GM18498 (cell line): ENCODE results near the gene TRAF3IP3.

Source experiments
- ATAC-seq: cut with Tn5 transposase; IDR thresholded peaks from one replicate; pipeline ENCODE4 v1.9.1; 2021; ENCODE audit warnings: mild to moderate bottlenecking, moderate library complexity; ENCODE audit not compliant: unreplicated experiment

Gene TRAF3IP3

DNA sequence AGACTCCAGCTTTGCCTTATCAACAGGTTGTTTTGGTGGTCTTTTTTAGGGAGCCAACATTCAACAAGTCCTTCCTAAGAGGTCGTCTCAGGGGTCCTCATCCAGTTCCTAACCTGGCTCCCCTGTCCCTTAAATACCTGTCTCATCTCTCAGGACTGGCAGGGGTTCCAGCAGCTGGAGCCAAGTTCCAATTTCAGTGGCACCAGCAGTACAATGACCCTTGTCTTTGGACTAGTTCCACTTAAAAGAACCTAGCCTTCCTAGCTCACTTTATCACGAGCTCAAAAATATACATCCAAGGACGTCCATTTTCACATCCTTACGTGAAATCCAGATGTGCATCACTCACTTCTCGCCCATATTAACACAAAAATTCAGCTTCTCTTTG is 18.7 kb upstream of the TRAF3IP3 start:
- ATAC-seq: no peak

DNA sequence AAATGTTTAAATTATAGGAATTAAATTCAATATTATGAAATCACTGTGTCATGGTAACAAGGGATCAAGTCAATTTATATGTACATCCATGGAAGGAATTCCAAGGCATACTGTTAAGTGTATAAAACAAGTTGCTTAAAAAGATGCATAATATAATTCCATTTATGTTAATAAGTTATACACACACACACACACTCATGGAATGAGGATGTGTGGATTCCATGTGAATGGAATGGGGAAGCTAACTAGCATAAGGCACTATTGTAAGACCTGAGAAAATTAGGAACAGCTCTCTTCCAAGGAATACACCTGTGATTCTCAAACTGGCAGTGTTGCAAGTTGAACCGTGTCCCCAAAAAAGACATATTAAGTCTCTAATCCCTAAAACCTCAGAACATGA is 17.6 kb upstream of the TRAF3IP3 start:
- no peak for ATAC-seq

DNA sequence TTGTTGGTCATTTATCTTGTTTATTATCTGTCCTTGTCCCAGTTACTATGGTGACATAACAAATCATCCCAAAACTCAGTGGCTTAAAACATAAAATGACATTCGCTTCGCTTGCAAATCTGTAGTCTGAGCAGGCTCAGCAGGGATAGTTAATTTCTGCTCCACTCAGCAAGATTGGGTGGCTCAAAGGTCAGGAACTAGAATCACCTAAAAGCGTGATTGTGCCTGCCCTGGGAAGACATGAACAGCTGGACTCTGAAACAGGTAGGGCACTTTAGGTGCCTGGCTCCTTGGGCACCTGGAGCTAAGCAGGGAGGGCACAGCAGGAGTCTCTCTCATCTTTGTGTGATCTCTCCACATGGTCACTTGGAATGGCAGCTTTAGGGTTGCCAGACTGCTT is 14.7 kb upstream of the TRAF3IP3 start:
- ATAC-seq: no peak

DNA sequence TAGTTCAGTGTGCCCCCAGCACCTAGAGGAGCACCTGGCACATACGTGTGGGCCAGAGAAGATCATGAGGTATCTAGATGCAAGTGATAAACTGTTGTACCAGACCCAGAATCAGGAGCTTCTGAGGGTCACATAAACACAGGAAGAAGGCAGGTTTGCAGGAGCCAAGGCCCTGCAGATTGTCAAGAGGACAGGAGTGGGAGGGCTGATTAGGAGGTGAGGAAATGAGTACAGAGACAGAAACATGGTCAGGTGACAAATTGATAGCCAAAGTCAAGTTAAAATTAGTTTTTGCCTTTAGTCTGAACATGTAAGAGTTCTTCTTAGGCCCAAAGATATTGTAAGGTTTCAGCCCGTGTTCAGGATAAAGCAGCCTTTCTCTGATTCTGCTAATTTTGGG is 14.0 kb upstream of the TRAF3IP3 start:
- ATAC-seq: no peak

DNA sequence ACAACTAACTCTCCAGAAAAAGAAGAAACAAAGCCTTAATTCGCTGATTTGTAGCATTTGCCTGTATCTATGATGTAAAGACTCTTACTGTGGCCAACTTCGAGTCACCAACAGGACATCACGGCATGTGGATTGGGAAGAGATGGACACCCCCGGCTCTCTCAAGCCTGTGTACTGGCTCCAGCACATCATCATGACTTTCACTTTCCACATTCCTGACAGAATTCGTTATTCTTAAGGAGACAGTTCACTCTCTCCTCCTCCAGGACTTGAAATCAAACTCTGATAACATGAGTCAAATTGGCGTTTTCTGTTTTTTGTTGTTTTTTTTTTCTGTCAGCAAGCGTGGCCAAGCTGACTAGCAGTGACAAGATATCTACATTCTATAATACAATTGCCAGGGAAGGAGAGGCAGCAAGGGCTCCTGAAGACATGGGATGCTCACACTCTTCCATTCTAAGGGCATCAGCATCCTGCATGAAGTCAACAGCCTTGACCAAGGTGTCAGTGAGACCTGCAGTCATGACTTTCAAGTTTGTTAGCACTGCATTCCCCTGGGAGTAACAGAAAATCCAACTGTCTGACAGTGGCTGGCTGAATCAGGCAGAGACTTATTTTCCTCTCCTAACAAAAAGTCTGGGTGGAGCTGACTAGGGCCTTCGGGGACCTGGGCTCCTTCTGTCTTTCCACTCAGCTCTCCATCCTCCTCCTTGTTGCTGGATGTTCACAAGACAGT is 13.3 kb upstream of the TRAF3IP3 start:
- no peak for ATAC-seq

DNA sequence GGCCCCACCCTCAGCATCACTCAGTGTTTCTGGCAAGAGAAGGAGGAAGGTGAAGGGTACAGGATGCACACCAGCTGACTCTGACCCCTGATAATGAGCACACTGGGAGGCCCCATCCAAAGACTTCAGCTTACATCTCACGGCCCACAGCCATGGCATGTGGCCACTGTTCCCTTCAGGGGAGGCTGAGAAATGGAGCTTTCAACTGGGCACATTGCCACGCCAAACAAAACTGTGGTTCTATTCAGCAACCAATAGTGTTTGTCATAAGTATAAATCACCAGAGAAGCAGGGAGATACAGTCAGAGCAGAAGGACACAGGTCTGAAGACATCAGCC is 12.7 kb upstream of the TRAF3IP3 start:
- ATAC-seq: no peak

DNA sequence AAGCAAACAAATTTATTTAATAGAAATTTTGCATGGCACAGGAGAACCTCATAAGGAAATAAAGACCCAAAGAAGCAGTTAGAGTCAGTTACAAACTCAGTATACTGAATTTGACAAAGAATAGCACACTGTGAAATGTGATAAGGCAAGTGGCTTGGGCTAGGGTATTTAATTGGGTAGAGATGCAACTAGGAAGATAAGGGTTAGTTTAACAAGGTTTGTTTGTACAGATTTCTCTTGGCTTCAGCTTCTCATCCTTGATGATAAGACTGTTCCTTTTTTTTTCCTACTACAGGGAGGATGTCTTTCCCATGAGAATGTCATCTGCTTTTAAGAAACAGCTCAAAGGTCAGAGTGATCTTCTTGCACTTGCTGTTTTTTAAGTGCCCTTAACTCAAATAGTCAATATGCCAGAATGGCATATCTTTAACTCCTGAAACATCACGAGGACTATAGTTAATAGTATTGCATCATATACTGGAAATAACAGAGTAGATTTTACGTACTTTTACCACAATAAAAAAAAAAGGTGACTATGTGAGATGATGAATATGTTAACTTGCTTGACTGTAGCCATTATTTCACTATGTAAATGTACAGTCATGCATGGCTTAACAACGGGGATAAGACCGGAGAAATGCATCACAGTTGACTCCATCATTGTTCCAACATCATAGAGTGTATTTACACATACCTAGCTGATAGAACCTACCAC is 9.2 kb upstream of the TRAF3IP3 start:
- no peak for ATAC-seq

DNA sequence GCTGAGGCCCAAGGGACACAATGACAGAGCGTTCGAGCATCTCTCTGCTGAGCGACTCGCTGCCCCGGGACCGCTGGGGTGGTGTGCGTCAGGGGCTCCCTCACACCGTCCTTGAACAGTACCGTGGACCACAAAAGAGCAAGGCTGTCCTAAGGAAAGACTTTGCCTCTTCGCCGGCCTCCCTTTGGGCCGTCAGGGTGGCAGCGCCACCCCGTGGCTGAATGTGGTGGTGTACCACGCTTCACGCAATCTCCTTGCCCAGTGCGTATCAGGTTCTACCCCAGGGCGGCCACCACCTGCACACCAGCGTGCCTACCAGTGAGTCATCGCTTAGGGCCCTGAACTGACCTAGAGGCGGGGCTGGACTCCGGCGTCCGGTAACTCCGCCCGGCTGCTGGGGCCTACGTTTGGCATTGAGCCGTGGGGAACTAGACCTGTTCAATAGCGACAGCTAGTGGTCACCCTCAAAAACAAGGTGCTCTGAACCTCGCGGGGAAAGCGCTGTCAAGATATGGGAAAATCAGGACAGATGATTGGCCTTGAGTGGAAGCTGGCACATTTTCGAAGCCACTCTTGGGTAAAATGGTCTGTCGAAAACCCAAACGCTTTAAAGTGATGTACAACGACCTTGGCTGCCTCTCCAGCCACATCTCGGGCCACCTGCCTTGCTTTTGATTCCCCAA is 8.1 kb upstream of the TRAF3IP3 start:
- peak; percentile 81 for ATAC-seq

DNA sequence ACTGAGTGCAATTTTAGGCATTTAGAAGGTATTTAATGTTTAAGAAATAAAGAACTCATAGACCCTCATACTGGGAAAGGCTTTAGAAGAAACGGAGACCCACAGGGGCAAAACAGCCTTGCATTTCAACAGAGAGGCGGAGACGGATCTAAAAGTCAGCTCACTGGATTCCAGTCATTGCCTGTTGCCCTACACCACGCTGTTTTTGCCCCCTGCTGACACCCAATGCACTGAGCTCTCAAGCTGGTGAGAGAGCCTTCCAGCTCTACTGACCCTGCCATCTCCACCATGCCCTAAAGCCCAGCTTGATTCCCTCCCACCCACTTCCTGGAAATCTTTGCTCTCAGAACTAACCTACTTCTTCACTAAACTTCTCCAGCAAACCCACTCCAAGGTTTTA is 7.2 kb upstream of the TRAF3IP3 start:
- no peak for ATAC-seq

DNA sequence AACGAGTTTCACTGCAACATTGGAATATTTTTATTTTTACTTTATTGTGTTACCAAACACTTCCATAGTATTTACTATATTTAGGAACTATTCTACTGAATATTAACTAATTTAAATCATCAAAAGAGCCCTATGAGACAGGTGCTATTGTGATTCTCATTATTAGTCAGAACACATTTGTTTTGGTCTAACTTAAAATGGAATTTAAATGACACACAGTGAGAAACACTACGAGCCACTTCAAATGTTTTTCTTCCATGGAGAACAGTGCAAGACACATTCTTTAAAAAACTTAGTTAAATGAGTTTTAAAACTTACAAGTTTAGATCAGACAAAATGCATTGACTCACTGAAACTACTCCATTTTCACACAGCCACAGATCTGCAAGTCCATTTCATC is 6.6 kb upstream of the TRAF3IP3 start:
- no peak for ATAC-seq

DNA sequence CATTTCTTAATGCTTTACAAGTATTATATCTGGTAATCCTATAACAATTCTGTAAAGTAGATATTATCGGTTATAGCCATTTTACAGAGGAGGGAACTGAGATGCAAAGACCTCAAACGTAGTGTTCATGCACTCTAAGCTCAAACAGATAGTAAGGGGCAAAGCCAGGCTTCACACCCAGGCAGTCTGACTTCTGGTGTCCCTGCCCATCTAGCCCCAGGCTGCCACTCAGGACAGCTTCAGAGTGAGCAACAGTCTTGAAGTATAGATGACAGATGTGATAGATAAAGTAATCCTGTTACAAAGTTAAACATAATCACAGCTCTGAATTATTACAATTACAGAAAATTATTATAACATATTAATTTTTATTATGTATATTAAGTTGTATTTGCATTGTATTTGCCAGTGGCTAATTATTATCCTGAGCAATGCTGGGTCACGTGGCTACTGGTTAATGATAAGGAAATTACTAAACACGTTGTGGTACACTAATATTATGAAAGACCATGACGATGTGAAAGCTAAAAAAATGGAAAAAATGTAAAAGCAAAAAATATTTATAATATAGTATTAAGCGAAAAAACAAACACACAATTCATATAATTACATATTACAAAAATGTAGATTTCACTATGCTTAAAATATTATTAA is 6.1 kb upstream of the TRAF3IP3 start:
- ATAC-seq: no peak

DNA sequence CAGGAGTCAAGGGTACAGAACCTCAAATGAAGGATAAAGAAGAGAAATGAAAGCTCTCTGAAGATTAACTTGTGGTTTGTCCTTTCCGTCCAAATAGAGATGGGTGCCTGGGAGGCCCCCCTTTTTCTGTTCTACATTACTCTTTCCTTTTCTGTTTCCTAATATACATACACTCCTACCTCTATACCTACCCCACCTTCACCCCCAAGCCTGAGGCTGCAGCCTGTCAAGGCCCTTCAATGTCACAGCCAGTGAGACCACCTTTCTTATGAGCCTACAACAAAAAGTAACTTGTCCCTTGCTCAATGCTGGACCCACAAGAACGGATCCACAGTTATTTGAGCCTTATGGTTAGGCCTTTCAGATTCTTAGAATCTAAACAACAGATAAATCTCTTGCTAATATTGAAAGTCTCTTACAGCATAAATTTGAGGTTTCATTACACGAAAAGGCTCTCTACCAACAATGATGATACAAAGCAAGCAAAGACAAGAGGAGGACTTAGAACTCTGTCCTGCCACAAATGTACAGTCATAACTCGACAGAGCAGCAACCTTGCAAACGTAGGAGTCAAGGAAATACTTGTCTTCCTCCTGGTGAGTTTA is 4.1 kb upstream of the TRAF3IP3 start:
- ATAC-seq: peak; percentile 45

DNA sequence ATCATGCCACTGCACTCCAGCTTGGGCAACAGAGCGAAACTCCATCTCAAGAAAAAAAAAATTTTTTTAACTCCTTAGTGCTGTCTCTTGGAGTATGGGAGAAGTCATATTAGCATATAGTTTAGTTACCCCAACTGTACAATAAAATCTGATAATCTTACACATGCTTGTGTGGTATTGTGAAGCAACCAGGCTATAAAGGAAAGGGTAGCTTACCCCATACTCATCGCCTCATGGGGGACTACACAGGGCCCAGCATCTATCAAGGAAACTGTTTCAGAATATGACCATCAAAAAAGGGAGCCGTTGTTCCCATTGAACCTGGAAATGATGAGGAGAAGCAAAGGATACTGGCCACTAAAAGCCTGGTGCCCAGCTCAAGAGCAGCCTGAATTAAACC is 3.0 kb upstream of the TRAF3IP3 start:
- ATAC-seq: no peak

DNA sequence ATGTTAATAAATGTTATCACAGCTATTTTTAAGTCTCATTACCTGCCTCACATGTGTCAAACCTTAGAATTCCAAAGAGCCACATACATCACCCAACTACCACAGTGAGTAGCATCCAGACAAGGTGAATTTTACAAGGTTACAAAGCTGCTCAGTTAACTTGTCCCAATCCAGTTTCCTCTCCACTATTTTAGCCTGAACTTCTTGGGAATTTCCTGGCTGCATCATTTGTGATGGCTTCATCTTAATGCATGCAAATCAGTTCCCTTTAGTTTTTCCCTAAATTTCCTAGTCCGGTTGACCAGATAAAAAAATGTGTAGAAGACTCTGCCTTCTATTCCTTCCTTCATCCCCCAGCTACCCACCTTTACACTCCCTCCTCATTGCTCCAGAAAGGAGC is 597 bp upstream of the TRAF3IP3 start:
- ATAC-seq: no peak

DNA sequence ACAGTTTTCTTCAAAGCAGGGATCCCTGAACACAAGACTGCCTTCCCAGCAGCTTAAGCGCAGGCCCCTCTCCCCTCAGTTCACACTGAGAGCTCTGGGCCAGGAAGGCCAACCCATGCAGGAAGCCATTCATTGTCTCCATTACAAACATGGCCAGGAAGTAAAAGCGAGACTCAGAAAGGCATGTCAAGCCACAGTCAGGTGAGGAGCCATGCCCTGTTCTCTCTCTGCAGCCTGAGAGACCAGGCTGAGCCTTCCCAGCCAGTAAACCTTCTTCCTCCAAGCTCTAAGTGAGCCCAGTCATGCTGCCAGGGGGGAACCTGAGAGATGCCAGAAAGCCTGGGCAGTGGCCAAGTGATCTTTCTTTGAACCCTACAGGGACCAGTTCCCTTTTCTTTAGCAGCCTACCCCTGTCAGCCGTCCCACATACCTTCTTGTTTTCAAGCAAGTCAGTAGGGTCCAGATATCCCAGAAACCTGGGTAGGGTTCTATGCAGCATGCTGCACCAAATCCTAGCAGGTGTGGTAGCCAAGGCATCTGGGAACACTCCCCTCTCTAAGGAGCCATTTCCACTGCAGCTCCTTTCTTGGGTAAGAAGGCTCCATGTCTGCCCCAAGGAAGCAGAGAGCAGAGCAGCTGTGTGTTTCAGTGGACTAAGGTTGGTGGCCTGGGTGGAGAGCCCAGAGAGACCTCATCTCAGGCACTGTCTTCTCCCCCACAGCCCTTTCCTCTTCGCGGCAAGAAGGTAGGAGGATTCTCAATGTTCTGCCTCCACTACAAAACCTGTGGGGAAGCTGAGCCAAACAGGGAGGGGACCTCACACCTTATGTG is 977 bp downstream of the TRAF3IP3 start:
- peak; percentile 44 for ATAC-seq

DNA sequence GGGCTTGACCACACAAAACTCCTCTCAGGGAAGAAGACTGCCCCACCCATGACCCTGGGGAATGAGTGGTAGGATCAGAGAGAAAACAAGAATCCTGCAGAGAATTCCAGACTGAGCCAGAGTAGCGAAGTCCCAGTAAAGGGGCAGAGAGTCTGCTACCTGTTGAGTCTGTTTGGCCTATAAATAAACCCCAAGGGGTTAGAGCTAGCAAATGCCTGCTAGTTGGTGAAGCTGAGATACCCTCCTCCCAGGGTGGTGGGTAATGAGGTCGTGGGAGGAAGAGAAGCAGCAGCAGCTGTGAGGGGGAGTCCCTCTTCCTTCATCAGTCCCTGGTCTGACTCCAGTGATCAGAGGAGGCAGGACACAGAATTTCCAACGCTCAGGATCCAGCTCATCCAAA is 2.5 kb downstream of the TRAF3IP3 start:
- no peak for ATAC-seq

DNA sequence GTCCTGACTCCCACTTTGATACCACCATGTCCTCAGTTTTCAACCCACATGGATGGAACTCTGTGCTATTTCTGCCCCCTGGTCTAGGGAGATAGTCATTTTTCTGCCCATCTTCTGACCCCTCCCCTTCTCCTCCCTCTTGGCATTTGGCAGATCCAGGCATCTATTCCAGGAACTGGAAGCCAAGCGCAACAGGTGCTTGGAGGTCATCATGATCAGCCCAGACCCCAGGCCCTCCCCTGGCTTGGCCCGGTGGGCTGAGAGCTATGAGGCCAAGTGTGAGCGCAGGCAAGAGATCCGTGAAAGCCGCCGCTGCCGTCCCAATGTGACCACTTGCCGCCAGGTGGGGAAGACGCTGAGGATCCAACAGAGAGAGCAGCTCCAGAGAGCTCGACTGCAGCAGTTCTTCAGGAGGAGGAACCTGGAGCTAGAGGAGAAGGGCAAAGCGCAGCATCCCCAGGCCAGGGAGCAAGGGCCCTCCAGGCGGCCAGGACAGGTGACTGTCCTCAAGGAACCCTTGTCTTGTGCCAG is 4.0 kb downstream of the TRAF3IP3 start:
- no peak for ATAC-seq

DNA sequence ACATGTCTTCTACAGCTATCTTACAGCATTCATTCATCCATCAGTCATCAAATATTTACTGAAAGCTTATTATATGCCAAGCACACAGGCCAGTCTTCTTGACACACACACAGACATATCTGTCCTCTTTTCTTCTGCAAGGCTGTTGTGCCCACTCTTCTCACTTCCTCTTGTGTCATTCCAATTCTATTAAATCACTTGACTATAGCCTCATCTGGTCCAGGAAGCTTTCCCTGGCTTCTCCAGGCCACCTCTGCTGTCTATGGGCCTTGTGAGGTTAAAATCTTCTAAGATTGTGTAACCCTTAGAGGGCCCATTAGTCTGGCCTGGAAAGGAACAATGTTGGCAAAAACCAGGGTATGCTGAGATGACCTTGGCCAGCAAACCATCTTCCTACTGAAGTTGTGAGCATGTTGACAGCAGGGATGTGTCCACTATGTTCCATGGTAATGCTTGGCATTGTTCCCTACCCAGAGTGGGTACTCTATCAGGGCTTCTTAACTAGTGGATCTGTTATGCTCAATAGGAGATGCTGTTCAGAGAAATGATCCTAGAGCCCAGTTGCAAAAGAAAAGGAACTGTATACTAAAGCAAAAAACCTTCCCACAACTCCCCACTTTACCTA is 5.3 kb downstream of the TRAF3IP3 start:
- no peak for ATAC-seq

DNA sequence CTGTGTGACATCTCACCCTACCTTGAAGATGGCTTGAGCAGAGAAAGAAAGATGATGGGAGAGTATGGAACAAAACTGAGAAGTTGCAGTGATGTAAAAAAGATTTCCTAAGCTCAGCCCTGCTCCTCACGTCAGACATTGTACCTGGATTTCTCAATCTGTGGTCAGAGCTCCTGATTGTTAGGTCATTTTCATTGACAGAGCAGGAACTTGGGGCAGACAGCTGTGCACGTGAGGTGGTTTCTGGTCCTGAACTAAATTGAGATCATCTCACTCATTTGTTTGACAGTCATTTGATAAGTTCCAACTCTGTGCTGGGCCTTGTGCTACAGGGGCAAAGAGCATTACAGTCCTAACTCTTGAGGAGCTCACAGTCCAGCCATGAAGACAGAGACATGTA is 10.2 kb downstream of the TRAF3IP3 start:
- ATAC-seq: no peak

DNA sequence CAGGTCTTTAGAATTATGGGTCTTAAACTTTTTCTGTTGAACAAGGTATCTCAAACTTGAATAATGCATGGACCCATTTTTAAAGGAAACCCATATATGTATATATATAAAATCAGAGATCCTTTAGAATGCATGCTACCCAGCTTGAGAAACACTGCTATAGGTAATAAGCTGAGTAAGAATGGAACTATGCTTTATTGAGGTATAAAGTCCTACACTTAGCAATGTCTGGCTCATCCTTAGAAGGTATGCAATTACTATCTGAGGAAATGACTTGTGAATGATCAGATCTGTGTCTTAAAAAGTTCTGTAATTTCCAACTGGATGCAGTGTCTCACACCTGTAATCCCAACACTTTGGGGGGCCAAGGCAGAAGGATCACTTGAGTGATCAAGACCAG is 11.2 kb downstream of the TRAF3IP3 start:
- ATAC-seq: no peak
